HG02588 (cell line): ENCODE data around the gene ERN1.
"Not testable (repeated sequence)": the region's sequence is repeated elsewhere in the genome, so short reads cannot be mapped to it uniquely, and the experiment has no call there.

ENCODE experiments used
- ATAC-seq: cut with Tn5 transposase; IDR thresholded peaks from one replicate; pipeline ENCODE4 v1.9.1; 2021; ENCODE audit warnings: mild to moderate bottlenecking, moderate library complexity; ENCODE audit not compliant: unreplicated experiment

ERN1 gene

DNA sequence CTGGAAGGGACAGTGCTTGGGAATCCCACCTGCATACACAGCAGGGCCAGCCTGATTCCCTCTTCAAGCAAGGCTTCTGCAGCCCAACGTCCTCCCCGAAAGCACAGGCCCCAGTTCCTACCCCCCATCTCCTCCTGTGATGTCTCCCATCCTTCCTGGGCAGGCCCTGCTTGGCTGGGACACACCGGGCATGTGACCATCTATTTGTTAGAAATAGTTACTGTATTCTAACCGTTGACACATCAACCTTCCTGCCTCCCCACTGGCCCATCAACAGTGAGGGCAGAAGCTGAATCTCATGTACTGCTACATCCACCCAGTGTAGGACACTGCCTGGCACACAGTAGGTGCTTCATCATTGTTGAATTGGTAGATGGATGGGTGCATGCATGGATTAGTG is 121.1 kb downstream of the ERN1 start:
- ATAC-seq, result no peak

DNA sequence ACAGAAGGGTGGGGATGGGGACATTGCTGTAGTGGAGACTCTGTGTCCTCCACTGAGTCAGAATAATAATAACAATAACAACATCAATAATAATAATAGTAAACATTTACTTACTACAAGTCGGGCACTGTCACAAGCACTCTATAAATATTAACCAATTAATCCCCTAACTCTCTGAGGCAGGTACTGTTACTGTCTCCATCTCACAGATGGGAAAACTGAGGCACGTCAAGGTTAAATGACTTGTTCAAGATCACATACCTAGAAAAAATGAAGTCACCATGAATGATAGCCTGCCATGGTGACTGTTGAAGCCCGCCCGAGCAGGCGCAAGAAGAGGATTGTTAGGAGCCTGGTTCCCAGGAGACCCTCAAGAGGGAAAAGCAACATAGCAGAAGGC is 121.6 kb downstream of the ERN1 start:
- no peak for ATAC-seq

GRCh38 chr17:64007838-64008282 is 122.1 kb downstream of the ERN1 start:
- no peak for ATAC-seq

GRCh38 chr17:64007089-64007837 is 122.7 kb downstream of the ERN1 start:
- not testable (repeated sequence) for ATAC-seq

DNA sequence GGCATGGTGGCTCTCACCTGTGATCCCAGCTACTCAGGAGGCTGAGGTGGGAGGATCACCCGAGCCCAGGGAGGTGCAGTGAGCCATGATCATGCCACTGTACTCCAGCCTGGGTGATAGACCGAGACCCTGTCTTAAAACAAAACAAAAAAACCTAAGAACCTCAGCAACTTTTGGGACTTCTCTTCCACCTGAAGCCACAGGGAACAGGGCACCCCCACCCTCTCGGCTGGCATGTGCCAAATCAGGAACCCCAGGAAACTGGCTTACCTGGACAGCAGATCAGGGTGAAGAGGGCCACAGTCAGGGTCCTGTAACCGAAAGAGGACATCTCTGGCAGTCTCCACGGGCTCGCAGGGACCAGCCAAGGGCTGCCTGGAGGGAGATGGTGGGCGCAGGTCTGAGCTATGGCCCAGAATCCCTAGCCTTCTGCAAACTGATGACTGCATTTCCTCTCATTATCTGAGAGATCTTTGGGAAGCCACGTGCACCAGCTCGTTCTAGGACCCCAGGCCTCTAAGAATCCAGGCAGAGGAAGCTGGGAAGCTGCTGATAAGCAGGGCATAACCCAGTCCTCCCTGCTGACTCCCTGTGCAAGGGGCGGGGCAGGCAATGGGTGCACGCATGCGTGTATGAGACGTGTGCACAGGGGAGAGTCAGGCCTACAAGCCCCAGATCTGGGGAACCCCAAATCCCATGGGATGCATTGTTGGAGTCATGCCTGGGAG is 123.4 kb downstream of the ERN1 start:
- ATAC-seq, result no peak

DNA sequence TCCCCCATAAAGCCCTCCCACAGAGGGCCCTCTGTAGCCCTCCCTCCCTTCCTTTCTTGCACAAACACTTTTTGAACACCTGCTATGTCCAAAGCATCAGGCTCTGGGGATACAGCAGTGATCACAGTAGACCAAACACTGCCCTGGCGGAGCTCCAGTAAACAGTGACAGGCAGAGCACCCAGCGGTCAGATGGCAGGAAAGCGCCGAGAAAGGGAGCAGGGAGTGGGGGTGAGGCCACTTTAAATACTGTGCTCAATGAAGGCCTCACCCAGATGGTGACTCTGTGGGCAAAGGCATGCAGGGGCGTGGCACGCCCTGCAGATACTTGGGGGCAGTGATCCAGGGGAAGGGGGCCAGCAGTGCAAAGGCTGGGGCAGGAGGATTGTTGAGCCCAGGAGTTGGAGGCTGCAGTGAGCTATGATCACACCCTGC is 124.2 kb downstream of the ERN1 start:
- no peak for ATAC-seq

- no peak for ATAC-seq
These were observed 124.8 kb downstream of the ERN1 start for GRCh38 chr17:64004903-64005733.

- ATAC-seq, result no peak
These were observed 125.7 kb downstream of the ERN1 start for GRCh38 chr17:64004218-64004770.

GRCh38 chr17:64003526-64004121 is 126.3 kb downstream of the ERN1 start:
- ATAC-seq, result no peak

- no peak for ATAC-seq
These were observed 127.1 kb downstream of the ERN1 start for GRCh38 chr17:64002658-64003525.

DNA sequence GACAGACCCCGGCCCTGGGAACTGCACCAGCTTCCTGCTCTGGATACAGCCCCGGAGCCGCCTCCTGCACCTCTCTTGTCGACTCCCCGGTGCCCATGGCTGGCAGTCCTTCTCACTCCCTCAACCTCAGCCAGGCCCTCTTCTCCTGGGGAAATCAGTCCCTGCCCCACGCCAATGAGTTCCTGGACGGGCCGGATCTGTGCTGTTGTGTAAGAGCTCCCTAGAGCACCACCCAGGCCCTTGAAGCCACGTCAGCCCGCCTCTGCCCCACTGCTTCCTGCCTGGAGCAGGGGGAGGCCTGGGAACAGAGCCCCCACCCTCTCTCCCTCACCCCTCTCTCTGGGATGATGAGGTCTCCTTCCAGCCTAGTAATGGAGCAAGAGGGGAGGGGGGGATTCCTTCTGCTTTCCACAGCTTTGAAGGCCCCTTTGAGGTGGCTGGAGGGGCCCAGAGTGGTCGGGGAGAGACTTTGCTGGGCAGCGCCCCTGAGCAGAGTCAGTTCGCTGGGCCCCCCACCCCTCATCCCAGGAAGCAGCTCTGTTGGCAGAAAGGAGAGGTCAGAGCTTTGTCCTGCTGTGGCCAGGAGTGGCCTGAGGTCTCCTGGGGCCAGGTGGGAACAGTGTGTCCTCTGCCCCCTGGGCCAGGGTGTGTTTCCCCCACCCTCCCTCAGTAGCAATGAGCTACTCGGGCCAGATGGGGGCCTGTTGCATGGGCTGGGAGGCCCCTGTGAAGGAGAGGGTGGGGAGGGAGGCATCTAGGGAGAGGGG is 128.0 kb downstream of the ERN1 start:
- no peak for ATAC-seq

DNA sequence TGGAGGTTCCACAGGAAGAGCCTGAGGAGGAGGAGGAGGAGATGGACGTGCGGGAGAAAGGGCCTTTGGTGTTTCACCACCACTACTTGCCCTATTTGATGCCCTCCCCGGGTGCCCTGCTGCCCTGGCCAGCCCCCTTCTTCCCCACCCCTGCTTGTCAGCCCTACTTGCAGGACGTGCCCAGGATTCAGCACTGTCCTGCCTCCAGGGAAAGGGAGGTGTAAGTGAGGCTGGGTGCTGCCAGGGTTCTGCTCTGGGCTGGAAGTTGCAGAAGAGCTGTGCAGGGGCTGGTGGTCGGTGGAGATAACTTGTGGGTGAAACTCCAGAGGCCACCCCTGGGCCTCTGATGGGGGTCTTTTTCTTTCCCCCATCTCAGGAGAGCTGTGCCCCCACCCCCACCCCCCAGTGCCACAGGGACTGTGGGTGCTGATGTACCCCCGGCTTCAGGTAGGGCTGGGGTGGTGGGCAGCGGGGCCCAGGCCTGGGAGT is 128.8 kb downstream of the ERN1 start:
- ATAC-seq, result no peak

DNA sequence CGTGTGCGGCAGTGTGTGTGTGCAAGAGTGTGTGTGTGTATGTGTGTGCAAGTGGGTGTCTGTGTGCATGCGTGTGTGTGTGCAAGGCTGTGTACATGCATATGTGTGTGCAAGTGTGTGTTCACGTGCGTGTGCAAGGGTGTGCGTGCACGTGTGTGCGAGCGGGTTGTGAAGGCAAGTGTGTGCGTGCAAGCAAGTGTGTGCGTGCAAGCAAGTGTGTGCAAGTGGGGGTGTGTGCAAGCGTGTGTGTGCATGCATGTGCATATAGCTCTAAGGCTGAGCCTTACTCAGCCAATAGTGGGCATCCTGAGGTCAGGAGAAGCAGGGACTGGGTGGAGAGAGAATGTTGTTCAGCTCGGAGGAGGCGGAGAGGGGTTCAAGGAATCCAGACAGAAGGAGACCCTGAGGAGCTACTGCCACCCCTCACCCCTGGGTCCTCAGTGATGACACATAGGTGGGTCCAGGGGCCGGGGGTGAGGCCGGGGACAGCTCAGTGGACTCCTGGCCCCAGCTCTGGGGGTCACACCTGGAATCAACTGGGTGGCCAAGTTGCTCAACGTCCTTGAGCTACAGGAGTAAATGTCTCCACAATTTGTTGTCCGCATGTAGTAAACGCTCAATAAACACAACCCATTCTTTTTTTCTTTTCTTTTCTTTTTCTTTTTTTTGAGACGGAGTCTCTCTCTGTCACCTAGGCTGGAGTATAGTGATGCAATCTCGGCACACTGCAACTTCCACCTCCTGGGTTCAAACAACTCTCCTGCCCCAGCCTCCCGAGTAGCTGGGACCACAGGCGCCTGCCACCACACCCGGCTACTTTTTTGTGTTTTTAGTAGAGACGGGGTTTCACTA is 130.0 kb downstream of the ERN1 start:
- ATAC-seq, result no peak

- no peak for ATAC-seq
These were observed 130.9 kb downstream of the ERN1 start for GRCh38 chr17:63998721-63999679.

GRCh38 chr17:63998050-63998720 is 131.8 kb downstream of the ERN1 start, which contains the start of gene PRR29:
TSS of gene PRR29 (plus strand) at chr17:63998351. CDS start at chr17:63998365, 14 bp downstream.
- no peak for ATAC-seq
